T-cell (primary cell): Measurements from ENCODE around the gene CELSR3. TPM values are rescaled to one million over a fixed set of nuclear protein-coding genes. Genes with fewer than 3 reads are reported as not detected.
A peak's percentile ranks its signal among the peaks of the same experiment; 100 is the strongest.

Experiments
- ATAC-seq, 4 experiments: fragments of 200-7000 bp in 3 of 4; fragments of 150-1000 bp in 1 of 4; cut with Tn5 transposase; replicated peaks in 1 of 4; 1 replicate in 3 of 4; 2 replicates in 1 of 4; pipeline ENCODE4 v1.10.0; 2021; ENCODE audit warnings: moderate library complexity in 3 of 4, mild to moderate bottlenecking in 2 of 4, moderate number of reproducible peaks in 1 of 4
- CTCF ChIA-PET, 2 donors: fragments of 300-600 bp; sonication (Branson Sonifier 250); formaldehyde crosslinking; loops; one replicate each; lab custom pipeline; 2022; ENCODE audit warnings: antibody characterized with exemption in 2 of 2; lab: Charles Lee
- POLR2A ChIA-PET, 2 donors: fragments of 300-600 bp; sonication (Branson Sonifier 250); formaldehyde crosslinking; loops; one replicate each; lab custom pipeline; 2022; ENCODE audit warnings: antibody characterized with exemption in 2 of 2; lab: Charles Lee
- DNase-seq, 35 experiments: peaks; one replicate each; pipeline versions ENCODE4 v3.0.0 to v3.0.0-alpha.2; 2013 to 2023
- H3K27ac ChIP-seq: one replicate; pipeline ENCODE4 v1.5.1; 2013; ENCODE audit warnings: low read length
- H3K27me3 ChIP-seq, 2 experiments: replicated peaks in 1 of 2; 1 replicate in 1 of 2; 2 replicates in 1 of 2; pipeline versions ENCODE4 v1.6.1 to v1.7.0; 2013; ENCODE audit warnings: low read length in 1 of 2, mixed read lengths in 1 of 2; ENCODE audit not compliant: control insufficient read depth in 2 of 2, insufficient read depth in 2 of 2; ENCODE audit errors: extremely low read depth in 1 of 2
- H3K36me3 ChIP-seq, 2 donors: 1 replicate in 1 of 2; 2 replicates in 1 of 2; pipeline versions ENCODE4 v1.6.1 to v1.7.0; 2013; ENCODE audit warnings: low read length in 1 of 2; ENCODE audit not compliant: control insufficient read depth in 2 of 2, insufficient read depth in 1 of 2; ENCODE audit errors: extremely low read depth in 1 of 2
- H3K4me1 ChIP-seq, 2 experiments: 1 replicate in 1 of 2; 2 replicates in 1 of 2; pipeline versions ENCODE4 v1.6.1 to v1.7.0; 2013; ENCODE audit warnings: low read length in 2 of 2, mixed read lengths in 1 of 2; ENCODE audit not compliant: insufficient read depth in 2 of 2, control insufficient read depth in 1 of 2; ENCODE audit errors: extremely low read depth in 1 of 2
- H3K4me3 ChIP-seq, 2 donors: 1 replicate in 1 of 2; 2 replicates in 1 of 2; pipeline versions ENCODE4 v1.5.1 to v1.7.0; 2013; ENCODE audit warnings: mild to moderate bottlenecking in 2 of 2, low read length in 1 of 2, moderate library complexity in 1 of 2; ENCODE audit not compliant: control insufficient read depth in 1 of 2; ENCODE audit errors: extremely low read depth in 1 of 2
- H3K9me3 ChIP-seq: 2 replicates; pipeline ENCODE4 v1.7.0; 2013
- H3K27ac Mint-ChIP-seq, 2 donors: one replicate each; pipeline ENCODE4 v1.8.0; 2020 to 2021; ENCODE audit warnings: mild to moderate bottlenecking in 2 of 2, mixed read lengths in 2 of 2
- H3K27me3 Mint-ChIP-seq, 2 donors: one replicate each; pipeline ENCODE4 v1.8.0; 2021 to 2022; ENCODE audit warnings: mixed read lengths in 2 of 2
- H3K36me3 Mint-ChIP-seq: one replicate; pipeline ENCODE4 v1.8.0; 2021; ENCODE audit warnings: mixed read lengths
- H3K4me1 Mint-ChIP-seq, 3 donors: one replicate each; pipeline ENCODE4 v1.8.0; 2020 to 2022; ENCODE audit warnings: mixed read lengths in 3 of 3, mild to moderate bottlenecking in 1 of 3
- H3K4me3 Mint-ChIP-seq, 3 donors: one replicate each; pipeline ENCODE4 v1.8.0; 2020 to 2022; ENCODE audit warnings: mild to moderate bottlenecking in 3 of 3, mixed read lengths in 3 of 3, moderate library complexity in 3 of 3
- H3K9me3 Mint-ChIP-seq, 3 donors: one replicate each; pipeline ENCODE4 v1.8.0; 2020 to 2022; ENCODE audit warnings: mixed read lengths in 3 of 3
- WGBS: methylation state at CpG from one replicate; pipeline ENCODE4 v1.1.5; 2013; ENCODE audit warnings: missing lambda C conversion rate; ENCODE audit not compliant: insufficient coverage; 5-methylcytosine and 5-hydroxymethylcytosine counted together
- total RNA-seq, 35 experiments: library from RNA in 6 of 35; stranded (reverse) in 6 of 35; fragments of 120-200 nt in 1 of 35; gene quantifications; one replicate each; pipeline versions ENCODE4 v1.2.1 to v1.2.4 and lab custom pipeline; 2013 to 2026

Gene CELSR3
- total RNA-seq, 5 donors from 2014 or later (not counting 1 experiment from before 2014, with no cell fraction given) = 5.6 to 7.4 (median 6.2) TPM

DNA sequence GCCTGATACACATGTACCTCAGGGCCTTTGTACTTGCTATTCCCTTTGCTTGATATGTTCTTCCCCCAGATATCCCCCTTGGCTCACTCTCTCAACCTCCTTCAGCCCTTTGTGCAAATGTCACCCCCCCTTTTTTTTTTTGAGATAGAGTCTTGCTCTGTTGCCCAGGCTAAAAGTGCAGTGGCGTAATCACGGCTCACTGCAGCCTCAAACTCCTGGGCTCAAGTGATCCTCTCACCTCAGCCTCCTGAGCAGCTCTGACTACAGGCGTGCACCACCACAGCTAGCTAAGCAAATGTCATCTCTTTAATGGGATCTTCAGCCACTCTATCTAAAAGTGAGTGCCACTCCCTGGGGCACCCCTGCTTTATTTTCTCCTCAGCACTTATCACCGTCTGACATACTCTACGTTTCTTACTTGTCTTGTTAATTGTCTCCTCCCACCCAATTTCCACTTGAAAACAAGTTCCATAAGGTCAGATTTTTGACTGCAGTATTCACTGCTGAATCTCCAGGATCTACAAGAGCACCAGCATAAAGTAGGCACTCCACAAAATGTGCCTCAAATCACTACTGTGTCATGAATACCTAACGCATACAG lies 39.7 kb upstream of the CELSR3 start:
- no peak for DNase-seq
- H3K9me3 Mint-ChIP-seq = no peaks in the 10 kb centered on the region
- H3K36me3 Mint-ChIP-seq = peaks cover 16% of the 10 kb centered on the region
- Histone ChIP-seq H3K4me3 (no peak overlapping the region), H3K4me1 (peaks cover 0 to 29% of the 10 kb centered on the region in 2 experiments), H3K9me3 (no peaks in the 10 kb centered on the region), H3K27ac (no peak overlapping the region), H3K27me3 (no peaks in the 10 kb centered on the region), H3K36me3 (peaks cover 12 to 47% of the 10 kb centered on the region in 2 donors)
- ChIA-PET CTCF (no interaction called here), POLR2A (no interaction called here)
- WGBS = 84% methylated on average over 5 of the region's 6 CpGs
- H3K27ac Mint-ChIP-seq = peak overlapping the region in 1 of 2 donors; percentile 6
- peaks cover 41 to 54% (median 51%) of the 10 kb centered on the region in 3 donors for H3K4me1 Mint-ChIP-seq
- H3K27me3 Mint-ChIP-seq = no peaks in the 10 kb centered on the region
- H3K4me3 Mint-ChIP-seq = no peak overlapping the region
- no peak for ATAC-seq

DNA sequence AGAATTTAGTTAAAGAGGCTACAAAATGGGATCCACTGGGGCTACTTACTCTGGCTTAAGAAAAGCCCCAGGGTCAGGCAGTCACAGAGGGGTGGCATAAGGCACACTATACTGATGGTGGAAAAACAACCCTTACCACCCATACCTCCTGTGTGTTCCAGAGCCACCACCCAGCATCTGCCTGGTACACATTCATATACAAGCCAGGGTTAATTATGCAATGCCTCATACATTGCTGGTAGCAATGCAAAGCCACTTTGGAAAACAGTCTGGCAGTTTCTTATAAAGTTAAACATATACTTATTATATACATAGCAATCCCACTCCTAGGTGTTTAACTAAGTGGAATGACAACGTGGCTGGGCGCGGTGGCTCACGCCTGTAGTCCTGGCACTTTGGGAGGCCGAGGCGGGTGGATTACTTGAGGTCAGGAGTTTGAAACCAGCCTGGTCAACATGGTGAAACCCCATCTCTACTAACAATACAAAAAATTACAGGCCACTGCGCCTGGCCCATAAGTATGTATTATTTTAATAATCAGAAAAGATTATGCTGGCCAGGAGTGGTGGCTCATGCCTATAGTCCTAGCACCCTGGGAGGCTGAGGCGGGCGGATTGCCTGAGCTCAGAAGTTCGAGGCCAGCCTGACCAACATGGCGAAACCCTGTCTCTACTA lies 38.2 kb upstream of the CELSR3 start:
- H3K27me3 Mint-ChIP-seq = no peaks in the 10 kb centered on the region
- ATAC-seq (no peak), DNase-seq (no peak)
- Histone ChIP-seq H3K4me1 (peaks cover 0 to 27% of the 10 kb centered on the region in 2 experiments), H3K9me3 (no peaks in the 10 kb centered on the region), H3K4me3 (no peak overlapping the region), H3K27me3 (no peaks in the 10 kb centered on the region), H3K36me3 (peaks cover 7 to 43% of the 10 kb centered on the region in 2 donors), H3K27ac (no peak overlapping the region)
- H3K27ac Mint-ChIP-seq = no peak overlapping the region
- H3K36me3 Mint-ChIP-seq = peaks cover 18% of the 10 kb centered on the region
- H3K4me1 Mint-ChIP-seq = peaks cover 34 to 53% (median 46%) of the 10 kb centered on the region in 3 donors
- WGBS = no CpG with 5 or more reads among the region's 11 CpGs
- ChIA-PET CTCF (interaction anchor here in 1 of 2 donors (0.6 kb wide), 1 partner anchor 89 kb away, joined by 6 read pairs; no protein-coding TSS in a partner anchor), POLR2A (no interaction called here)
- no peaks in the 10 kb centered on the region for H3K9me3 Mint-ChIP-seq
- H3K4me3 Mint-ChIP-seq = no peak overlapping the region

- WGBS = 96% methylated on average over 6 of the region's 8 CpGs
Observed at GRCh38 chr3:48698891-48699290, 36.2 kb upstream of the CELSR3 start.

DNA sequence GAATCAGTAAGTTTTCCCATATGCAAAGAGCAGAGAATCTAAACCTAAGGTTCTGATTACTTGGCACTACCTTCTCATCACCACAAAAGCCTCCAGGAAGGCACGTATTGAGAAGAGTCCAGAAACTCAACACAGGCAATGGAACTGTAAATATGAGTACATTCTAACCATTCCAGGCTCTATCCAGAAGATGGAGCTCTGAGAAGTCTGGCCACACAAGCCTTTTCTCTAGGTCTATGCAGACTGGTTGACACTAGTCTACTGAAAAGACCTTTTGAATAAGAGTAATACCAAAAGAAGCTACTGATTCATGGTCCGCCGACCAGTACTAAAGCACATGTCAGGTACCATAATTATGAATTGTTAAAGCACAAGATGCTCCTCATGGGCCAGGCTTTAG lies 35.3 kb upstream of the CELSR3 start:
- POLR2A ChIA-PET = no interaction called here
- ATAC-seq = no peak

More at GRCh38 chr3:48698891-48699290, 36.2 kb upstream of the CELSR3 start:
- Mint-ChIP-seq H3K27me3 (no peaks in the 10 kb centered on the region), H3K4me3 (no peak overlapping the region), H3K27ac (peak overlapping the region in 1 of 2 donors; percentile 44), H3K9me3 (no peaks in the 10 kb centered on the region), H3K4me1 (peaks cover 27 to 53% (median 41%) of the 10 kb centered on the region in 3 donors), H3K36me3 (peaks cover 19% of the 10 kb centered on the region)
- no peak overlapping the region for H3K27ac ChIP-seq
- H3K4me3 ChIP-seq = no peak overlapping the region
- H3K36me3 ChIP-seq = peaks cover 17 to 52% of the 10 kb centered on the region in 2 donors
- DNase-seq (no peak), ATAC-seq (no peak)
- POLR2A ChIA-PET = interaction anchor here in 1 of 2 donors (0.6 kb wide), 1 partner anchor 199 kb away, joined by 3 read pairs; no protein-coding TSS in a partner anchor
- peaks cover 0 to 30% of the 10 kb centered on the region in 2 experiments for H3K4me1 ChIP-seq
- no peaks in the 10 kb centered on the region for H3K9me3 ChIP-seq
- CTCF ChIA-PET = no interaction called here
- no peaks in the 10 kb centered on the region for H3K27me3 ChIP-seq

DNA sequence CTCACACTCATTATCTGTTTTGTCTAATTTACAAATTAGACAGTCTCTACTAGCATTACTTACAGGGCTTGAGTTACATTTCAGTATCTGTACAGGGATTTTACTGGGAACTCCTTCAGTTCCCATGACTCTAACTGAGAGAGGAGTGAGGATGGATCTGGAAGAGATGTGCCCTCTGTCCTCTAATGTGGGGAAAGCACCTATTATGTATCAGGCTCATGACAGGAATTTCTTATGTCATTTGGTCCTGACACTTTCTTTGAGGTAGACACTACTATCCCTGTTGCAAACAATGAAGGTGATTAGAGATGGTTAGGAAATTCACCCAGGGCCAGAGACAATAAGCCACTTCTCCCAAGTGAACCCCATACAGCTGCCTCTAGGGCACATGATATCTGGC lies 33.9 kb upstream of the CELSR3 start:
- peaks cover 17 to 70% of the 10 kb centered on the region in 2 donors for H3K36me3 ChIP-seq
- no peaks in the 10 kb centered on the region for H3K27me3 ChIP-seq

More for the DNA sequence above, 35.3 kb upstream of the CELSR3 start:
- H3K27ac Mint-ChIP-seq = peak overlapping the region in 1 of 2 donors; percentile 6
- CTCF ChIA-PET = interaction anchor here in 1 of 2 donors (1.1 kb wide), 1 partner anchor 13 kb away, joined by 3 read pairs; no protein-coding TSS in a partner anchor
- Histone ChIP-seq H3K27ac (no peak overlapping the region), H3K4me1 (peaks cover 0 to 32% of the 10 kb centered on the region in 2 experiments), H3K4me3 (no peak overlapping the region), H3K9me3 (no peaks in the 10 kb centered on the region), H3K36me3 (peaks cover 17 to 62% of the 10 kb centered on the region in 2 donors), H3K27me3 (no peaks in the 10 kb centered on the region)
- no peaks in the 10 kb centered on the region for H3K9me3 Mint-ChIP-seq
- peaks cover 31 to 48% (median 37%) of the 10 kb centered on the region in 3 donors for H3K4me1 Mint-ChIP-seq
- no peak overlapping the region for H3K4me3 Mint-ChIP-seq
- no peaks in the 10 kb centered on the region for H3K27me3 Mint-ChIP-seq
- no peak for DNase-seq
- H3K36me3 Mint-ChIP-seq = peaks cover 24% of the 10 kb centered on the region
- WGBS = no CpG with 5 or more reads among the region's 3 CpGs

GRCh38 chr3:48696156-48696555 lies 33.5 kb upstream of the CELSR3 start:
- no peak for ATAC-seq
- no peaks in the 10 kb centered on the region for H3K9me3 ChIP-seq
- CTCF ChIA-PET = no interaction called here
- Mint-ChIP-seq H3K4me1 (peaks cover 24 to 38% (median 28%) of the 10 kb centered on the region in 3 donors), H3K36me3 (peaks cover 27% of the 10 kb centered on the region), H3K9me3 (no peaks in the 10 kb centered on the region), H3K27me3 (no peaks in the 10 kb centered on the region), H3K27ac (peak overlapping the region in 1 of 2 donors; percentile 25), H3K4me3 (no peak overlapping the region)
- H3K27me3 ChIP-seq = no peaks in the 10 kb centered on the region
- peaks cover 0 to 32% of the 10 kb centered on the region in 2 experiments for H3K4me1 ChIP-seq
- 100% methylated on average over 2 of the region's 5 CpGs for WGBS
- H3K4me3 ChIP-seq = no peak overlapping the region
- H3K27ac ChIP-seq = no peak overlapping the region
- POLR2A ChIA-PET = interaction anchor here (0.6 kb wide), 2 partner anchors 78 to 333 kb away, joined by 3 to 5 read pairs; partner anchors contain the start of gene IMPDH2 (in 1 of the 2)
- H3K36me3 ChIP-seq = peaks cover 17 to 73% of the 10 kb centered on the region in 2 donors
- DNase-seq = no peak

More for the DNA sequence above, 33.9 kb upstream of the CELSR3 start:
- DNase-seq = no peak
- no peak for ATAC-seq
- Mint-ChIP-seq H3K4me3 (no peak overlapping the region), H3K36me3 (peaks cover 25% of the 10 kb centered on the region), H3K27ac (peak overlapping the region in 1 of 2 donors; percentile 25), H3K9me3 (no peaks in the 10 kb centered on the region), H3K4me1 (peaks cover 24 to 40% (median 28%) of the 10 kb centered on the region in 3 donors), H3K27me3 (no peaks in the 10 kb centered on the region)
- no peak overlapping the region for H3K4me3 ChIP-seq
- ChIA-PET POLR2A (interaction anchor here (0.6 to 0.7 kb wide), 3 partner anchors 78 to 333 kb away, joined by 3 to 7 read pairs (median 5); partner anchors contain the start of gene IMPDH2 (in 1 of the 2)), CTCF (no interaction called here)
- no peak overlapping the region for H3K27ac ChIP-seq
- no peaks in the 10 kb centered on the region for H3K9me3 ChIP-seq
- H3K4me1 ChIP-seq = peaks cover 0 to 32% of the 10 kb centered on the region in 2 experiments
